ENCODE measurements around the gene TCTN2.
A peak's percentile ranks its signal among the peaks of the same experiment; 100 is the strongest.

The TCTN2 gene

DNA sequence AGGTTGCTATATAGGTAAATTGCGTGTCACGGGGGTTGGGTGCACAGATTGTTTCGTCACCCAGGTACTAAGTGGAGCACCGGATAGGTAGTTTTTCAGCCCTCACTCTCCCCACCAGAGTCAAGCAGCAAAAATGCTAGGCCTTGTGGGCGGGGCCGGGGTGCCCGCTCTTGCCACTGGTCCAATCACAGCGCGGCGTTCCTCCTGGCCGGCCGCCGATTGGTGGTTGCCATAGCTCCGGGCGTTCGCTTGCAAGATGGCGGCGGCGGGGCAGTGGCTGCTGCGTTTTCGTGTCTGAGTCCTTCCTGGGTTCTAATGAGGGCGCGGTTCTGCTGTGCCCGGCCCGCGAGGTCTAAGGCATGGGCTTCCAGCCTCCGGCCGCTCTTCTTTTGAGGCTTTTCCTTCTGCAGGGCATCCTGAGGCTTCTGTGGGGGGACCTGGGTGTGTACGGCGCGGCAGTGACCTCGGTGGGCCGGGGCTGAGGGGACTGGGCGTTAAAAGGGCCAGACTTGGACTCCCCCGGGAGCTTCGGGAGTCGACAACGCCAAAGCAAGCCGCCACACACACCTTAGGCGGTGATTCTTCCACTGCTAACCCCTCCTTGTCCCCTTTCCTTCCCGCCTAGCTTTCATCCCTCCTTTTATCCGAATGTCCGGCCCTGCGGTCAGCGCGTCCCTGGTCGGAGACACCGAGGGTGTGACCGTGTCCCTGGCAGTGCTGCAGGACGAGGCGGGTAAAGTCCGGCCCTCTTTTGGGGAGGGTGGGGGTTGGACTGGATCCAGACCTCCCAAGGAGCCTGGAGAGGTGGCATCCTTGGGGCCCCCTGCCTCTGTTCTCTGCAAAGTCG, at the start of gene TCTN2:
Gene TCTN2 (plus strand): TSS at position 232 of the 847 bp plus-strand sequence. CDS start 128 bp downstream, at position 360.
- DNase-seq: peak; percentile 93

DNA sequence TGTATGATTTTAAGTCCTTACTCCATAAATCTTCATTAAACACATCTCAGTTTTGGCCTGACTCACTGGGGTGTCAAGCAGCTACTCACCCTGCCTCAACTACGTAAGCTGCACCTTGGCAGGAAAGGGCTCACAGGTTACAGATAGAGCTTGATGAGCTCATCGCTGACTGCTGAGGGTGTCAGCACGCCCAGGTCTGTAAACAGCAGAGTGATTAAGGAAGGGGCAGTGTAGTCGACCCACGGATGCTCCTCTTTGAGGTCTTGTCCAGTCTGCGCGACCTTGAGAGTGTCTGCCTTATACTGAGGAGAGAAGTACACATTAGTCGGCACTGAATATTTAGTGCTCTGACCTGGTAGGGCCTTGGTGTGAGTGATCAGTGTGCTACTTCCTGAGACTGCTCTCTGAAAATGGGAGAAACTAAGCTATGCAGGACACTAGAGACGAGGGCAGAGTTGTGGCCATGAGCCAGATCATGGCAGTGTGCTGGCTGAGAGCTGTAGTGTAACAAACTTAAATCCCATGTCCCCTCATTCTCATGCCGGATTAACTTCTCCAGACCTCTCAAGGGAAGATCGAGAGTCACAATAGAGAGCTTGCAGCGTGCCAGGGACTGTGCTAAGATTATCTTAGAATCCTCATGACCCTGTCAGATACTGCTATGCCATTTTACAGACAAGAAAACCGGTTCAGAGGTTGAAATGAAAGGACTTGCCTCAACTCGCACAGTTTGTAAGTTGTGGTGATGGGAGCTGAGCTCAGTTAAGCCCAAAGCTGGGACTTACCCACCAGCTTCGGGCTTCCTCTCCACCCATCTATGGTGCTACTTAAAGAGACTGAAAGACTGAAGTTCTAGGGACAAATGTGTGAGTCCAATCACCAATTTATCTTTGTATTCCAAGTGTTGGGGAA, 49.0 kb upstream of the TCTN2 start:
- DNase-seq: no peak

DNA sequence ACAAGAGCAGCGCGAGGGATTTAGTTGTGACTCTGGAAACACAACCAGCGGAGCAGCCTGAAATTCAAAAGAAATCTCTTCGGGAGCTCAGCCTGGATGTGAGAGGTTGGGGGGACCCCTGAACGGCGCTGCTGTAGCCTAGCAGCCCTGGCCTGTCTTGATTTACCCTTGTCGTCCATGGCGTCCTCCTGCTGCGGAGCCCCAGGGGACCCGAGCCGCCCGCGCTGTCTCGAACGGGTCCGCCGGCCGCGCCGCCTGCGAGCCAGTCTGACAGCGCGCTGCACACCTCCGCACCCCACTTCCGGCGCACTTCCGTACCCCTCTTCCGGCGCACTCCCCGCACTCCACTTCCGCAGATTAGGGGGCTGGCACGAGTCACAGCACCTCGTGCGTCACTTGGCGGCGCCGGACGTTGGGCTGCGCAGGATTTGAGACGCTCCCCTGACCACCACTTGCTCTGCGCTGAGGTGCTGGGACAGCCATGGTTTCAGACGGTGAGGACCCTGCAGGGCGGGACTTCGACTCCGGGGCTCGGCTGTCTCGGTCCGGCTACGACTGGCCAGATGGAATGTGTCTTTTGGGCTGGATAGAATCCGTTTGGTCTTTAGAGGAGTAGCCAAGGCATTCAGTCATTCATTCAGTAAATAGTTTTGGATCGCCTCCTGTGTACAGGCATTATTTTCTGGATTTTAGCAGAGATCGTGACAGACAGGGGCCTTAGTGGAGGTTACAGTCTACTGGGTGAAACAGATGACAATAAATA, 37.4 kb upstream of the TCTN2 start, which contains the start of the genes EIF2B1 and GTF2H3:
Gene EIF2B1 (minus strand): TSS at position 308 of the 763 bp plus-strand sequence. CDS start 129 bp downstream, at position 179.
Gene GTF2H3 (plus strand): TSS at position 451 of the 763 bp plus-strand sequence. CDS start 31 bp downstream, at position 482.
- peak; percentile 94 for DNase-seq

DNA sequence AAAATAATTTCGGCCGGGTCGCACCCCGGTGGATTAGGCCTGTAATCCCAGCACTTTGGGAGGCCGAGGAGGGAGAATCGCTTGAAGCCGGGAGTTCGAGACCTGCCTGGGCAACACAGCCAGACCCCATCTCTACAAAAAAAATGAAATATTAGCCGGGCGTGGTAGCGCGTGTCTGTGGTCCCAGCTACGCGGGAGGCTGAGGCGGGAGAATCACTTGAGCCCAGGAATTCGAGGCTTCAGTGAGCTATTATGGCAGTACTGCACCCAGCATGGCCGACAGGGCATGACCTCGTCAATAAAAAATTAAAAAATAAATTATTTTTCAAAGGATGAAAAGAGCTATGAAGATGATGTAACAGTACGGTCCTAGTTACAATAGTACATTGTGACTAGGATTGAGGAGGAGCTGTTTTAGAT, 36.8 kb upstream of the TCTN2 start:
- DNase-seq: no peak

DNA sequence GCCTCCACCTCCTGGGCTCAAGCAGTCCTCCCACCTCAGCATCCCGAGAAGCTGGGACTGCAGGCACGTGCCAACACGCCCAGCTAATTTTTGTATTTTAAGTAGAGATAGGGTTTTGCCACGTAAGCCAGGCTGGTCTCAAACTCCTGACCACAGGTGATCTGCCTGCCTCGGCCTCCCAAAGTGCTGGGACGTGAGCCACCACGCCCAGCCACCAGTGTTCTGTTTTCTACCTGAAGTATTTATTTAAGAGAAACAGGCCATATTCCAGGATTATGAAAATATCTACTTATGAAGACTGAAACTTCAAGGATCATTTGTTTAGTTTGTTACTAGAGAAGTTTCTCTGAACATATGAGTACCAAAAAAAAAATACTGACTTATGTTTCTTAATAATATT, 27.0 kb upstream of the TCTN2 start:
- no peak for DNase-seq

DNA sequence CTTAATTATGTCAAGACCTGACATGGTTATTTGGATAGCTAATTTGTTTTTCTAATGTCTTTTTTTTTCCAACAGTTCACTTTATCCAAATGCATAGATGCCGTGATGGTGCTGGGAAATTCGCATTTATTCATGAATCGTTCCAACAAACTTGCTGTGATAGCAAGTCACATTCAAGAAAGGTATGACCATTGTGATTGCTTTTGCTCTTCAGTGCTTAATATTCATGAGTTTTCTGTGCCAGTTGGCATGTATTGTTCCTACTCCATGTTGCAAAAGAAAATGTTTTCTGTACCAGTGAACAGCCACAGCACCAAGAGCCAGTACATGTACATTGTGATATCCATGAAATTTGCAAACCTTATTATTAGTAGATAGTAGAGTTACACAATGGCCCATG, 25.5 kb upstream of the TCTN2 start:
- DNase-seq: no peak

DNA sequence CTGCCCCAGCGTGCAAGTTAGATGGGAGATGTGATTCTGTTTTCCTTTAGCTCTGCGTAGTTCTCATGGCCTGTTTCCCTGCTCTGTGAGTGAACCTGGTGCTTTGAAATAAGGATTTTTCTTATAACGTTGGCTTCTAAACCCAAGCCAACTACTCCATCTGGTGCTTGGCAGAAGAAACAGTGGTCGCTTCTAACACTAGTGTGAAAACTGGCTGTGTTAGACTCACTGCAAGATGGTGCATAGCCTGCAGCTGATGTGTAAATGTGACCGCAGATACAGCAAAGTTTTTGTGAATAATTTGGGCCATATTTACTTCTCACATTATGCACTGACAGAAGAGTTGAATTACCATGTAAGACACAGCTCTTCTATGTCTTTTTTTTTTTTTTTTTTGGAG, 25.0 kb upstream of the TCTN2 start:
- no peak for DNase-seq

DNA sequence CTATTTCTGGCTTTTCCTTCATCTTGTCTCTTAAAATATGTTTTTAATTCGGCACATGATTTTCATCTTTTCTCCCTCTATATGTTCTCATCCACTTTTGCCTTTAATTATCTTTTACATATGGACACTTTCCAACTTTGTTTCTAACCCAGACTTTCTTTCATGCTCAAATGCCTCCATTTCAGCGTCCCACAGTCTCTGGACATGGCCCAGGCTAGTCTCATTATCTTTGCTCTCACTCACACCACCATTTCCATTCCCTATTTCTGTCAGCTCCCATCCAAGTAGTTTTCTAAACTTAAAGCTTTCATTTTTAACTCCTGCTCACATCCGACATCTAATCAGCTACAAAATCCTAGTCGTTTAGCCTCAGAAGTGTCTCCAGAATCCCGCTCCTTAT, 22.5 kb upstream of the TCTN2 start:
- no peak for DNase-seq

DNA sequence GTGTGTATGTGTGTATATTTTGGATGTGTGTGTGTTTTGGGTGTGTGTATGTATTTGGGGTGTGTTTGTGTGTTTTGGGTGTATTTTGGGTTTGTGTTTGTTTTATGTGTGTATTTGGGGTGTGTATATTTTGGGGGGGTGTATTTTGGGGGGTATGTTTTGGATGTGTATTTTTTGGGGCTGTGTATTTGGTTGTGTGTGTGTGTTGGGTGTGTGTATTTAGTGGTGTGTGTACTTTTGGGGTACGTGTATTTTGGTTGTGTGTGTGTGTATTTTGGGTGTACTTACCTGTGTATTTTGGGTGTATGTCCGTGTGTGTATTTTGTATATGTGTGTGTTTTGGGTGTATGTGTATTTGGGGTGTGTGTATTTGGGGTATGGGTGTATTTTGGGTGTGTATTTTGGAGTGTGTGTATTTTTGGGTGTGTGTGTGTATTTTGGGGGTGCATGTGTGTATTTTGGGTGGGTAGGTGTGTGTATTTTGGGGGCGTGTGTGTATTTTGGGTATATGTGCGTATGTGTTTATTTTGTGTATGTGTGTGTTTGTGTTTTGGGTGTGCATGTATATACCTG, 16.7 kb upstream of the TCTN2 start:
- DNase-seq: no peak

DNA sequence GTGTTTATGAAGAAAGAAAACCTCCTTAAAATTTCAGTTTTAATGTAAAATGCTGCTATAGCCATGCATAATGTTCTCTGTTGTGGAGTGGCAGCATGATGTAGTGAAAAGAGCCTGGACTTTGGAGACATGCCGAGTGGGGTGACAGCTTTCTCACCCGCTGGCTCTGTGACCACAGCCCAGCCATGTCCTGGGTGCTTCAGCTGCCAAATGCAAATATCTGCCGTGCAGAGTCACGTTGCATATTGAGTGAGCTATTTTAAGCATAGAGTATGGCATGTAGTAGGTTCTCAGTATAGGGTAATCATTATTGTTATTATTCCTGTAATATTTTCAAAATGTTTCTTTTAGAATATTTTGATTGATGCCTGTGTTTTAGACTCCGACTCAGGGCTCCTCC, 15.5 kb upstream of the TCTN2 start:
- DNase-seq: no peak

DNA sequence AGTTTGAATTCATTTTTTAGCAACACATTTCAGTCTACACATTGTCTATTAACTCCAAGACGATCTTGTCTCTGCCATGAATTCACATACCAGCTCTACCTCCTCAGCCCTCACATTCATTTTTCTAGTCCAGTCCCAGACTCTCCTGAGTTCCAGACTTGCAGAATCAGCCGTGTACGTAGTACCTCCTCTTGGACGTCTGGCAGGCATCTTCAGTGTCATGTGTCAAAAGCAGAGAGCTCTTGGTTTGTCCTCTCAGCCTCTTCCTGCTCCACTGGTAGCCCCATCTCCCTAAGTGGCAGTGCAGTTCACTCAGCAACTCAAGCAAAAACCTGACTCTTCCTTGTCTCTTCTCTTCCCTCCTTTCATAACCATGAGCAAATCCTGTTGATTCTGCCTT, 14.5 kb upstream of the TCTN2 start:
- DNase-seq: no peak

DNA sequence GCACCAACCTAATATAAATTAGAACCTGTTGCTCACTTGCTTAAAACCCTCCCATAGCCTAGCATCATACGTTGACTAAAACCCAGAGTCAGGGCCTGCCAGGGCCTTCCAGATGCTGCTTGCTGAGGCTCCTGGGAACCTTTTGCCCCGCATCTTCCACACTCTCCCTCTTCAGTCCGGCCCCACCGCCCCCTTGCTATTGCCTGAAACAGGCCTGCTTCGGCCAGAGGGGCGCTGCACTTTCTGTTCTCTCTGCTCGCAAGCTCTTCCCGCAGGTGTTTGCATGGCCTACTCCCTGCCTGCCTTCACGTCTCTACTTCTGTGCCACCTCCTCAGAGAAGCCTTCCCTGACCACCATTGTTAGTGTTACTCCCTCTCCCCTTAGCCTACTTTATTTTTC, 13.7 kb upstream of the TCTN2 start:
- no peak for DNase-seq

DNA sequence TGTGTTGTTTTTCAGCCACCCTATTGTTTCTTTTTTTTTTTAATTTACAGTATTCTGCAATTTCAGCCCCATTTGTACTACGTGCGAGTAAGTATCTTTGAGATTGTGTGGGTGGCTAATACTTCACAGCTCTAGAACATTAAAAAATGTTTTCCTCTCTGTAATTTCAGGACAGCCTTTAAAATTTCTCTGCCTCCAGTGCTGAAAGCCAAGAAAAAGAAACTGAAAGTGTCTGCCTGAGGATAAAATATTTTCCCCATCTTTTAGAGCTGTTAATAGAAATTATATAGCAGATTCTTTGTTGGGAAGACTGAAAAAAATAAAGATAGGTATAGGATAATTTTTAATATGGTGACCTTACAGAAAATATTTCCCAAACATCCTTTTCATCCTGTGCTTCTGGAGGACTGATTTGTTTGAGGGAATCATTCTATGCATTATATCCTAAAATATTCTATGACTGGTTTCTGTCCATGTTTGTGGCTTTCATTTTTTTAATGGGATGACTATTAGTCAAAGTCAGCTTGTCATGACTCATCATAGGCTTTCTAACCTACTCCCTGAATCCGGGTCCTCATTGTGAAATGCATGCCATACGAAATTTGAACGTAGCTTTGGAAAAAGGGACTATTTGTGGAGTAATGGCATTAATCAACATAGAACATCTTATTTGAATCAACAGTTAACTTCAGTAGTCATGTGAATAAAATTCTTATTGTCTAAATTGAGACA, 10.8 kb upstream of the TCTN2 start:
- DNase-seq: no peak

DNA sequence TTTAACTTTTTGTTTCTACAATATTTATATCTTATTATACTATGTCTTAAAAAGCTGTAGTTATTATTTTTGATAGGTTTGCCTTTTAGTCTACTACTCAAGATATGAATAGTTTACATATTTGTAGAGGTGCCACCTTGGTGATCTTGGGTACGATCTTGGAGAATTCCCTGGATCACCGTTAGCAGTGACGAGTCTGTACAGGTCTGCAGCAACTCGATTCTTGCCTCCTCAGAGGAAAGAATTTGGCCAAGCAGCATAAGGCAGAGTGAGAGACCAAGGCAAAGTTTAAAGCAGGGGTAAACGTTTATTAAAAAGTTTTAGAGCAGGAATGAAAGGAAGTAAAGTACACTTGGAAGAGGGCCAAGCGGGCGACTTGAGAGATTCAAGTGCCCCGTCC, 3.1 kb upstream of the TCTN2 start:
- no peak for DNase-seq

DNA sequence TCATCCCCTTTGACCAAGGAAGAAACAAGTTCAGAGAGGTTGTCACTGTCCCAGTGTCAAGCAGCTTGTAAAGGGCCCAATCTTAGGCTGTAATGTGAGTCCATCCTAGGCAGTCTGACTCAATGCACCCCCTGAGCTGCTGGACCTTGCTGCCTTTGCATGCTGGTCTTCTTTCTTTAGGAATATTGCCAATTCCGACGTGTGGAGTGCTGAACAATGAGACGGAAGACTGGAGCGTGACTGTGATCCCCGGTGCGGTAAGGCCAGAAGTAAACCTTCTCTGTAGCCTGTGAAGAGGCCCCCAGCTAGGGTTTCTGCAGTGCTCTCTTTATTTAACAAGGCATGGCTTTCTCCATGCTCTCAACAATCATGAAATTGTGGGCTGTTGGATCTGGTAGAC, 963 bp downstream of the TCTN2 start:
- DNase-seq: no peak

DNA sequence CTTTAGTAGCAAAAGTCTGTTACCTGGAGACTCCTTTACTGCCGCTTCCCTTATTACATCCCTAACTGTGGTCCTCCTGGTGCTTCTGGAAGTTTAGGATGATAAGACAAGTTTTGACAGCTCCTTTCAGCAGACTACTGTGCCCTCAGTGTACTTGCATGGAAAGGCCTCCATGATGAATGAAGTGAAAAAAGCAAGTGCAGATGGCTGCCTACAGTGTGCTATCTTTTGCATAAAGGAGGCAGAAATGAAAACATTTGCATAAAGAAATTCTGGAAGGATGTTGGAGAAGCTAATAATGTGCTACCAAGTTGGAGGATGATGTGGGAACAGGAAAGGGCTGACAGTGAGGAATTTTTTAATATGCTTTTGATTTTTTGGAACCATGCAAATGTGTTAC, 4.5 kb downstream of the TCTN2 start:
- DNase-seq: no peak

DNA sequence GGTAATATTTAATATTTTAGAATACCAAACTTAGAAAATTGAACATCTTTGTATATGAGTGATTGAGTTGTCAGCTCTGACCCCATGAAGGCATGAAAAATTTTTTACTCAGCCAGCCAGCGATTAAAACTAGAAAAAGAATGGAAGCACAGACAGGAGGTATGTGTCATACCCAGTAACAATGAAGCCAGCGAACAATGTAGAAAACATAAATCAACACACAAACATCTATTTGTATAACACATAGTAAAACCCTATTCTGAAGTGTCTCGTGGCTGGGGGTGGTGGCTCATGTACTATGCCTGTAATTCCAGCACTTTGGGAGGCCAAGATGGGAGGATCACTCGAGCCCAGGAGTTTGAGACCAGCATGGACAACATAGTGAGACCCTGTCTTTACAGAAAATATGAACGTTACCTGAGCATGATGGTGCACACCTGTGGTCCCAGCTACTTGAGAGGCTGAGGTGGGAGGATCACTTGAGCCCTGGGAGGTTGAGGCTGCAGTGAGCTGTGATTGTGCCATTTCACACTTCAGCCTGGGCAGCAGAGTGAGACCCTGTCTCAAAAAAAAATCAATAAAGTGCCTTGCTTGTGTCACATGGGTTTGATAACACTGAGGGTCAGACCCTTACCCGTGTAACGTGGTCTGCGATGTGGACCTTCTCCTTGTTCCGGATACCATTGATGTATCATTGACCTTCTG, 5.9 kb downstream of the TCTN2 start:
- no peak for DNase-seq

DNA sequence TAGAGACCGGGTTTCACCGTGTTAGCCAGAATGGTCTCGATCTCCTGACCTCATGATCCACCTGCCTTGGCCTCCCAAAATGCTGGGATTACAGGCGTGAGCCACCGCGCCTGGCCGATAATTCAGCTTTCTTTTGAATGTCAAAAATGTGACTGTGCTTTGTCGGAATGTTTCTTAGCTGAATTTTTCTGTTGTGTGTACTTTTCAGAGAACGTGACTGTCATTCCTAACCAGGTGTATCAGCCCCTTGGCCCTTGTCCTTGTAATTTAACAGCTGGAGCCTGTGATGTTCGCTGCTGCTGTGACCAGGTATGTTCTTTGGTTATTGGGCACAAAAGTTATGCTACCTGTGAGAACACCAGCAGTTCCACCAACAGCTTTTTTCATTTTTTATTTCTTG, 8.1 kb downstream of the TCTN2 start:
- no peak for DNase-seq

DNA sequence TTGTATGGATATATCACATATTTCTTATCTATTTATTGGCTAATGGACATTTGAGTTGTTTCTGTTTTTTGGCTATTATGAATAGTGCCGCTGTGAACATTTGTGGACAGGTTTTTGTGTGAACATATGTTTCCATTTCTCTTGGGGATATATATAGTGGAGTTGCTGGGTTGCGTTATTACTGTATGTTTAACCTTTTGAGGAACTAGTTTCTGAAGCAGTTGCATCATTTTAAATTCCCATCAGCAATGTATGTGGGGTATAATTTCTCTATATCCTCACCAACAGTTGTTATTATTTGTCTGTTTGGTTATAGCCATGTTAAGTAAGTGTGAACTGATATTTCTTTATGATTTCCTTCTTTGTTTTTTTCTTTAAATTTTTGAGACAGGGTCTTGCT, 10.7 kb downstream of the TCTN2 start:
- DNase-seq: no peak

DNA sequence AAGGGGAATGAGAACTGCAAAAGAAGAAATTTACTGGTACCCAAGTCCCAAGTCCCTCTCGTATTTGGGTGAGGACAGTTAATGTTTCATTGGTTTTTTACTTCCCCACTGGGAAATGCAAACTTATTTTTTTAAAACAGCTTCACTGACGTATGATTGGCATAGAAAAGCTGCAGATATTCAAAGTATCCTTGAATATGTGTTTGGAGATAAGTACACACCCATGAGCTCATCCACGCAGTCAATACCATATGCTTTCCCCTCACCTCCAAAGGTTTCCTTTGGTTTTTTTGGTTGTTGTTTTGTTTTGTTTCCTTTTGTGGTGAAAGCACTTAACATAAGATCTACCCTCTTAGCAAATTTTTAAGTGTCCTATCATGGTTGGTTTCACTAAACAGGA, 13.1 kb downstream of the TCTN2 start:
- DNase-seq: no peak

DNA sequence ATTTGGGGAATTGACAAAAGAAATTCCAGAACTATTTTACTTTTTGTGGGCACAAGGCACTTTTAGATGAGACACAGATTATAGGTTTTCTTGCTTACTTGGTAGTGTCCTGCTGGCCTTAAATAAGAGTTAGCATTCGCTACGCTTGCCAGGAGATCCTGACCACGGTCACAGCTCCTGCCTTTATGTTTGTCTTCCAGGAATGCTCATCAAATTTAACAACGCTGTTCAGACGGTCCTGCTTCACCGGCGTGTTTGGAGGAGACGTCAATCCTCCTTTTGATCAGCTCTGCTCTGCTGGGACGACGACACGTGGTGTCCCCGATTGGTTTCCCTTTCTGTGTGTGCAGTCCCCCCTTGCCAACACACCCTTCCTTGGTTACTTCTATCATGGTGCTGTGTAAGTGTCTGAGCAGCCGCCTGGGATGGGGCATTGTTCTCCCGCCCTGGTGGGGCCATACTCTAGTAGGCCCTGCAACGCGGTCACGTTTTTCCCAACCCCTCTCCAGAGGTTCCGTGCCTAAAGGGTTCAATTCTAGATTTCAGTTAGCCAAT, 15.8 kb downstream of the TCTN2 start:
- DNase-seq: no peak
